Stimulated activated CD4-positive, alpha-beta T cell treated with anti-CD3 and anti-CD28 coated beads, Interleukin-4, amount 100 ng/mL, for 4 hours (primary cell): ENCODE data around the gene GTF3C1.
A peak's percentile ranks its signal among the peaks of the same experiment; 100 is the strongest.
"Not testable (repeated sequence)": the region's sequence is repeated elsewhere in the genome, so short reads cannot be mapped to it uniquely, and the experiment has no call there.

Experiments used
- DNase-seq, 2 experiments: peaks; one replicate each; pipeline ENCODE4 v3.0.0-alpha.2; 2020

Gene GTF3C1

GRCh38 chr16:27437946-27438345, 111.8 kb downstream of the GTF3C1 start:
- no peak for DNase-seq

DNA sequence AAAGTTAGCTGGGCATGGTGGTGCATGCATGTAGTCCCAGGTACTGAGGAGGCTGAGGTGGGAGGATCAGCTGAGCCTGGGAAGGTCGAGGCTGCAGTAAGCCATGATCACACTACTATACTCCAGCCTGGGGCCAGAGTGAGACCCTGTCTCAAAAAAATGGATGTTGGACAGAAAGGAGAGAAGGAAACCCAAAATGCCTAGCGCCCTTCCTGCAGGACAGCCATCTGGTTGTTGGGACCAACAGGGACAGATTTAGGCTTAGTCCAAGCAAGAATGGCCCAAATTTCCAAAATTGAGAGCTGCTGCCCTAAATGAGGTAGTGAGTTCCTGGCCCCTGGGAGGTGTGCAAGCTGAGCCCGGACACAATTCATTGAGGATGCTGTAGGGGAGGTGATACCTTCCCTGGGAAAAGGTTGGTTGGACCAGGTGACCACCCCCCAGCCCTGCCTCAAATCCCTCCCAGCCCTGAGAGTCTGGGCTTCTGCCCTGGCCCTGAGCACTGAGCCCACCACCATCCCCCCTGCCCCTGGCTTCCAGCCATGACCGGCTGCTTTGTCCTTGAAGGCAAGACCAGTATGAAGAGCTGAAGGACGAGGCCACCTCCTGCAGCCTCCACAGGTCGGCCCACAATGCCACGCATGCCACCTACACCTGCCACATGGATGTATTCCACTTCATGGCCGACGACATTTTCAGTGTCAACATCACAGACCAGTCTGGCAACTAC, 112.6 kb downstream of the GTF3C1 start:
- DNase-seq, result peak in 1 of 2 experiments; percentile 1

- no peak for DNase-seq
Observed at GRCh38 chr16:27436065-27436464, 113.6 kb downstream of the GTF3C1 start.

DNA sequence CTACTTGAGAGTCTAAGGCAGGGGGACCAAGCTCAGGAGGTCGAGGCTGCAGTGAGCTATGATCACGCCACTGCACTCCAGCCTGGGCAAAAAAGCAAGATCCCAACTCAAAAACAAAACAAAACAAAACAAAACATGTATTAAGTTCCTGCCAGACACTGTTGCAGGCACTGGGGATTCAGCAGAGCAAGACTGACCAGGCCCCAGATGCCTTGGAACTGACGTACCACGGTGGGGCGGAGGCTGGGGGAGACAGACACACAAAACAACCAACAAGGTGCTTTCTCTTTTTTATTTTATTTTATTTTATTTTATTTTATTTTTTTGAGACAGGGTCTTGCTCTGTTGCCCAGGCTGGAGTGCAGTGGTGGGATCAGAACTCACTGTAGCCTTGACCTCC, 114.6 kb downstream of the GTF3C1 start:
- not testable (repeated sequence) for DNase-seq

GRCh38 chr16:27434141-27435051, 115.3 kb downstream of the GTF3C1 start:
- DNase-seq, result peak in 1 of 2 experiments; percentile 1

GRCh38 chr16:27433636-27434035, 116.1 kb downstream of the GTF3C1 start:
- DNase-seq, result no peak

- DNase-seq, result peak in 1 of 2 experiments; percentile 1
Observed at GRCh38 chr16:27433191-27433590, 116.5 kb downstream of the GTF3C1 start.

- DNase-seq, result peak in 1 of 2 experiments; percentile 1
Observed at GRCh38 chr16:27432558-27432957, 117.2 kb downstream of the GTF3C1 start.

GRCh38 chr16:27431773-27432532, 117.8 kb downstream of the GTF3C1 start:
- peak in 1 of 2 experiments; percentile 9 for DNase-seq

- peak in 1 of 2 experiments; percentile 14 for DNase-seq
Observed at GRCh38 chr16:27430923-27431484, 118.7 kb downstream of the GTF3C1 start.

DNA sequence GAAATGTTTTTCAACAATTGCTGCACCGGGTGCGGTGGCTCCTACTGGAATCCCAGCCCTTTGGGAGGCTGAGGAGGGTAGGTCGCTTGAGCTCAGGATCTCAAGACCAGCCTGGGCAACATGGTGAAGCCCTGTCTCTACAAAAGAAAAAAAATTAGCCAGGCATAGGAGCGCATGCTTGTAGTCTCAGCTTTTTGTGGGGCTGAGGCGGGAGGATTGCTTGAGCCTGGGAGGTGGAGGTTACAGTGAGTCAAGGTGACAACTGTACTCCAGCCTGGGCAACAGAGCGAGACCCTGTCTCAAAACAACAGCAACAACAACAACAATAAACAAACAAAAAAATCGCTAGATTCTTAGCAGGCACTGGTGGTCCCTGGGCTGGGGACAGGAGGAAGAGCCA, 119.2 kb downstream of the GTF3C1 start:
- no peak for DNase-seq

GRCh38 chr16:27429981-27430441, 119.7 kb downstream of the GTF3C1 start:
- DNase-seq, result peak in 1 of 2 experiments; percentile 1

- peak in 1 of 2 experiments; percentile 1 for DNase-seq
Observed at GRCh38 chr16:27429330-27429871, 120.3 kb downstream of the GTF3C1 start.

GRCh38 chr16:27428026-27428785, 121.5 kb downstream of the GTF3C1 start:
- peak in 1 of 2 experiments; percentile 0 for DNase-seq

- peak in 1 of 2 experiments; percentile 0 for DNase-seq
Observed at GRCh38 chr16:27427538-27427937, 122.2 kb downstream of the GTF3C1 start.

DNA sequence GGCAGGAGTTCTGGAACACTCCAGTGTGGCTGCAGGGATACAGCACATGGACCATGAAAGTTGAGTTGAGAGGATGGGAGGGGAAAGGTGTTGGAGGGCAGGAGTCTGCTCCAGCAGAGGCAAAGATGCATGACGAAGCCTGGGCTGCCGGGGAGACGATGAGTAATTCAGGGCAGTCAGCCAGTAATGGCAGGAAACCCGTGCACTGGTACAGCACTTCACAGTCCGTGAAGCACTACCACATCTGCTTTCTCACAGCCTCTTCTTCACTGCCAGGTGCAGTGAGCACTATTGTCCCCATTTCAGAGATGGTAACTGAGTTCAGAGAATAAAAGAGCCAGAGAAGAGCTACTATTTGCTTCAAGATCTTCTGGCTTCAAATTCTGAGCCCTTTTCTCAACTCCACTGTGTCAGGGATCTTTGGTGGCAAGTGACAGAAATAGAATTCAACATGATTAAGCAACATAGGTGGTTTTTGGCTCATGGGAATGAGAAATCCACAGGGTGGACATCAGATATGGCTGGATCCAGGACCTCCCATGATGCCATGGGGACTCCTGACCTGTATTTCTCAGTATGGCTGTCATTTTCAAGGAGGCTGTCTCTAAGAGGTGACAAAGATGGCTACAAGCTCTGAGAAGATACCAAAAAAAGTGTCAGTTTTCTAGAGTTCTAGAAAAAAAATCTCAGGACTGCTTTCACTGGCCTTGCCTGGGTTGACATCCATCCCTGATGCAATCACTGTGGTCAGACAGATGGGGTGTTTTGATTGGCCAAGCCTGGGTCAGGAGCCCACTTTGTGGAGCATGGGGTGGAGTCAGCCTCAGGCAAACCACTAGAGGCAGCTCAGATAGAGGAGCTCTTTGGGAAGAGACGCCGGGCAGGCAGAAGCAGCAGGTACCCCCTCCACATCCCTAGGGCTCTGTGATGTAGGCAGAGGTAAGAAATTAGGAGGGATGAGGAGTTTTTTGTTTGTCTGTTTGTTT, 123.0 kb downstream of the GTF3C1 start:
- peak; percentile 62 to 85 for DNase-seq

- DNase-seq, result no peak
Observed at GRCh38 chr16:27425961-27426360, 123.8 kb downstream of the GTF3C1 start.

- DNase-seq, result peak in 1 of 2 experiments; percentile 1
Observed at GRCh38 chr16:27424772-27425498, 124.8 kb downstream of the GTF3C1 start.
